IMR-90 (cell line): ENCODE results near the gene B4GALT5. TPM values are rescaled to one million over a fixed set of nuclear protein-coding genes. Genes with fewer than 3 reads are reported as not detected.

Experiments used
- BHLHE40 ChIP-seq: fragments of 150-350 bp; IDR thresholded peaks from 2 replicates; pipeline ENCODE4 v1.6.1; 2016; ENCODE audit warnings: mild to moderate bottlenecking, low read depth, low read length
- MAFK ChIP-seq: IDR thresholded peaks from 2 replicates; pipeline ENCODE4 v1.6.1; 2012; ENCODE audit warnings: low read depth, low read length, improper control_type of control experiment
- NFE2L2 ChIP-seq: fragments of 150-350 bp; IDR thresholded peaks from 2 replicates; pipeline ENCODE4 v1.6.1; 2016; ENCODE audit warnings: low read depth, mild to moderate bottlenecking, low read length
- SMC3 ChIP-seq: fragments of 150-350 bp; IDR thresholded peaks from 2 replicates; pipeline ENCODE4 v1.6.1; 2016; ENCODE audit warnings: low read depth, mild to moderate bottlenecking, antibody characterized with exemption, low read length, moderate library complexity
- microRNA-seq, 2 experiments: library from miRNA; stranded (forward) in 1 of 2; unstranded in 1 of 2; fragments of 10-50 nt in 1 of 2; fragments of <30 nt in 1 of 2; gene quantifications in 1 of 2; microRNA quantifications in 1 of 2; one replicate each; pipeline versions ENCODE3 to v1.1.0; 2013 to 2020; ENCODE audit not compliant: insufficient read depth in 1 of 2, insufficient read length in 1 of 2, unreplicated experiment in 1 of 2
- polyA plus RNA-seq, 3 experiments: library from polyadenylated mRNA; depleted of rRNA; stranded (reverse); fragments of >200 nt; gene quantifications; 2 replicates each; pipeline ENCODE4 v1.2.3, GENCODE V29; 2012; ENCODE audit warnings: low replicate concordance in 1 of 3
- small RNA-seq, 5 experiments: library from RNA; depleted of rRNA; stranded (forward); fragments of <200 nt; gene quantifications; one replicate each; pipeline ENCODE3, GENCODE V24; 2012
- total RNA-seq: library from RNA; depleted of rRNA; stranded (reverse); fragments of >200 nt; gene quantifications from 2 replicates; pipeline ENCODE4 v1.2.3, GENCODE V29; 2012; rRNA removed
- TF ChIP-seq, protein P1 (sequence below): fragments of 150-350 bp; IDR thresholded peaks from 2 replicates; pipeline ENCODE4 v1.6.1; 2016; ENCODE audit warnings: low read depth, mild to moderate bottlenecking, low read length, moderate library complexity, borderline replicate concordance

The B4GALT5 gene
- total and polyA plus RNA-seq, 2 of the 4 experiments (the other 2 are of a cell fraction): 11.3 to 20.4 TPM

DNA sequence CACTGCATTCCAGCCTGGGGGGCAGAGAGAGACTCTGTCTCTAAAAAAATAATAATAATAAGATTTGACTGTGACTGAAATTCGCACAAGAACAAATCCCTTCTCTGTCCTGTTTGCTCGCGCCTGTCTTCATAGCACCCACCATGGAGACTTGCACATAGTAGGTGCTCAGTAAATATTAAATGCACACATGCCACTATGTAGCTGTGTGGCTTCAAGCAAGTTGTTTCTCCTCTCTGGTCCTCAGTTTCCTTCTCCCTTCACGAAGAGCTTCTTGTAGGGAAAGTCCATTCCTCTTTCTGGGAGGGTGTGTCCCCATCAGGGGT, 130.4 kb downstream of the B4GALT5 start (continued):
- TF ChIP-seq MAFK: no peak
- TF ChIP-seq SMC3: no peak
- TF ChIP-seq NFE2L2: no peak
- TF ChIP-seq, protein P1, sequence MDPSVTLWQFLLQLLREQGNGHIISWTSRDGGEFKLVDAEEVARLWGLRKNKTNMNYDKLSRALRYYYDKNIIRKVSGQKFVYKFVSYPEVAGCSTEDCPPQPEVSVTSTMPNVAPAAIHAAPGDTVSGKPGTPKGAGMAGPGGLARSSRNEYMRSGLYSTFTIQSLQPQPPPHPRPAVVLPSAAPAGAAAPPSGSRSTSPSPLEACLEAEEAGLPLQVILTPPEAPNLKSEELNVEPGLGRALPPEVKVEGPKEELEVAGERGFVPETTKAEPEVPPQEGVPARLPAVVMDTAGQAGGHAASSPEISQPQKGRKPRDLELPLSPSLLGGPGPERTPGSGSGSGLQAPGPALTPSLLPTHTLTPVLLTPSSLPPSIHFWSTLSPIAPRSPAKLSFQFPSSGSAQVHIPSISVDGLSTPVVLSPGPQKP: no peak
- TF ChIP-seq BHLHE40: no peak

Small RNA genes within 50 kb of the gene (microRNA-seq; reads per million reads assigned to microRNA genes)
- not detected for gene RN7SL197P (ENCODE audit: insufficient read depth, insufficient read length)
- not detected for gene SNRPFP1 (ENCODE audit: insufficient read depth, insufficient read length)

Small RNA genes within 50 kb of the gene (small RNA-seq; reads per million reads assigned to genes)
- gene RN7SL197P: 0 reads per million in 5 experiments
- gene SNRPFP1: 0 reads per million in 5 experiments

Other genes with a start within 250 kb of the B4GALT5 start
- gene KCNB1, start 231.2 kb downstream of the B4GALT5 start, total RNA-seq: not detected in 2 replicates
- 0.05 TPM in 1 of 2 replicates, not detected in the other for gene KCNB1, start 231.2 kb downstream of the B4GALT5 start, polyA plus RNA-seq (2012; rRNA removed)
- 1.1 and 1.6 TPM in 2 replicates for gene PTGIS, start 145.7 kb downstream of the B4GALT5 start, total RNA-seq
- gene PTGIS, start 145.7 kb downstream of the B4GALT5 start, polyA plus RNA-seq (2012; rRNA removed): 2.4 and 2.6 TPM in 2 replicates
- gene SLC9A8, start 99.0 kb upstream of the B4GALT5 start, total RNA-seq: 3.6 and 5.0 TPM in 2 replicates
- 4.0 and 4.1 TPM in 2 replicates for gene SLC9A8, start 99.0 kb upstream of the B4GALT5 start, polyA plus RNA-seq (2012; rRNA removed)
- 1.3 and 1.4 TPM in 2 replicates for gene SPATA2, start 201.7 kb upstream of the B4GALT5 start, total RNA-seq
- gene SPATA2, start 201.7 kb upstream of the B4GALT5 start, polyA plus RNA-seq (2012; rRNA removed): 4.4 and 4.5 TPM in 2 replicates
- 44.6 and 49.7 TPM in 2 replicates for gene RNF114, start 222.5 kb upstream of the B4GALT5 start, total RNA-seq
- 55.0 and 62.3 TPM in 2 replicates for gene RNF114, start 222.5 kb upstream of the B4GALT5 start, polyA plus RNA-seq (2012; rRNA removed)